RWPE1 (cell line): ENCODE results near the gene RBL1.
"Not testable (repeated sequence)": the region's sequence is repeated elsewhere in the genome, so short reads cannot be mapped to it uniquely, and the experiment has no call there.

ENCODE experiments used
- CTCF ChIA-PET: fragments of 350-600 bp; sonication (Branson Sonifier 250); formaldehyde crosslinking; extraction: SDS; loops from one replicate; lab custom pipeline; 2021; lab: Yijun Ruan, JAX
- POLR2A ChIA-PET: fragments of 400-600 bp; formaldehyde crosslinking; extraction: SDS; loops from one replicate; lab custom pipeline; 2020; ENCODE audit warnings: antibody characterized with exemption; ENCODE audit not compliant: low non-redundant PET; lab: Yijun Ruan, JAX
- DNase-seq: peaks from one replicate; pipeline ENCODE4 v3.0.0; 2012; ENCODE audit warnings: low spot score
- H3K27ac ChIP-seq: fragments of 450-650 bp; 2 replicates; pipeline ENCODE4 v1.5.1; 2017
- CTCF ChIP-seq: fragments of 450-650 bp; conservative IDR thresholded peaks from 2 replicates; pipeline ENCODE4 v1.5.1; 2017; ENCODE audit warnings: low read depth, mild to moderate bottlenecking

The RBL1 gene

GRCh38 chr20:37131486-37131885 is 35.7 kb upstream of the RBL1 start:
- no peak for TF ChIP-seq CTCF
- no peak for DNase-seq
- H3K27ac ChIP-seq, result no peak overlapping the region
- ChIA-PET CTCF (interaction anchor here (0.5 to 1.1 kb wide), 2 partner anchors 9 to 47 kb away, joined by 3 read pairs; no protein-coding TSS in a partner anchor), POLR2A (no interaction called here)

GRCh38 chr20:37128803-37129202 is 33.0 kb upstream of the RBL1 start:
- H3K27ac ChIP-seq, result no peak overlapping the region
- CTCF ChIA-PET, result no interaction called here
- DNase-seq, result no peak
- POLR2A ChIA-PET, result interaction anchor here (0.6 kb wide), 1 partner anchor 9 kb away, joined by 3 read pairs; no protein-coding TSS in a partner anchor
- no peak for TF ChIP-seq CTCF

- DNase-seq, CTCF ChIA-PET, H3K27ac ChIP-seq, POLR2A ChIA-PET: not testable (repeated sequence)
Measured at GRCh38 chr20:37126290-37126689, 30.5 kb upstream of the RBL1 start.

- CTCF ChIA-PET, result interaction anchor here (0.7 to 1.2 kb wide), 2 partner anchors 27 to 380 kb away, joined by 3 to 5 read pairs; partner anchors contain the start of gene RBL1
- H3K27ac ChIP-seq, result no peak overlapping the region
- no peak for DNase-seq
- no peak for TF ChIP-seq CTCF
- POLR2A ChIA-PET, result no interaction called here
Measured at GRCh38 chr20:37123441-37123840, 27.6 kb upstream of the RBL1 start.

GRCh38 chr20:37120497-37120896 is 24.7 kb upstream of the RBL1 start:
- H3K27ac ChIP-seq, result no peak overlapping the region
- no peak for TF ChIP-seq CTCF
- POLR2A ChIA-PET, result no interaction called here
- no peak for DNase-seq
- CTCF ChIA-PET, result no interaction called here

- no peak for TF ChIP-seq CTCF
- DNase-seq, result no peak
- POLR2A ChIA-PET, result interaction anchor here (0.6 kb wide), 1 partner anchor 9 kb away, joined by 3 read pairs; no protein-coding TSS in a partner anchor
- CTCF ChIA-PET, result no interaction called here
- no peak overlapping the region for H3K27ac ChIP-seq
Measured at GRCh38 chr20:37119356-37120036, 23.7 kb upstream of the RBL1 start.

- no peak overlapping the region for H3K27ac ChIP-seq
- DNase-seq, result no peak
- no peak for TF ChIP-seq CTCF
- ChIA-PET CTCF (no interaction called here), POLR2A (no interaction called here)
Measured at GRCh38 chr20:37114012-37114411, 18.2 kb upstream of the RBL1 start.
